Right lobe of liver (tissue), 6 donors: ENCODE data around the gene SAMD11. TPM values are rescaled to one million over a fixed set of nuclear protein-coding genes. Genes with fewer than 3 reads are reported as not detected.

ENCODE experiments used
- ATAC-seq, 4 donors: fragments of 200-7000 bp; cut with Tn5 transposase; one replicate each; pipeline ENCODE4 v1.9.1; 2020; ENCODE audit warnings: mild to moderate bottlenecking in 4 of 4, moderate library complexity in 4 of 4
- DNase-seq, 3 donors: peaks; one replicate each; pipeline ENCODE4 v3.0.0-alpha.2; 2020
- H3K27ac ChIP-seq, 3 donors: fragments of 200-600 bp; one replicate each; pipeline ENCODE4 v1.8.0; 2022
- H3K27me3 ChIP-seq, 2 donors: fragments of 200-600 bp; one replicate each; pipeline ENCODE4 v1.8.0; 2022
- H3K36me3 ChIP-seq, 4 donors: fragments of 200-600 bp; sonication (generic) in 1 of 4; one replicate each; pipeline versions ENCODE4 v1.5.1 to v1.8.0; 2017 to 2022; ENCODE audit warnings: control low read depth in 1 of 4
- H3K4me1 ChIP-seq, 4 donors: fragments of 200-600 bp; sonication (generic) in 1 of 4; one replicate each; pipeline versions ENCODE4 v1.5.1 to v1.8.0; 2017 to 2022; ENCODE audit warnings: control low read depth in 1 of 4
- H3K4me3 ChIP-seq, 3 donors: fragments of 200-600 bp; one replicate each; pipeline ENCODE4 v1.8.0; 2022
- H3K9me3 ChIP-seq, 4 donors: fragments of 200-600 bp; sonication (generic) in 1 of 4; one replicate each; pipeline versions ENCODE4 v1.5.1 to v1.8.0; 2017 to 2022; ENCODE audit warnings: control low read depth in 1 of 4
- POLR2A ChIP-seq: fragments of 450-650 bp; IDR thresholded peaks from one replicate; pipeline ENCODE4 v1.6.1; 2017; ENCODE audit warnings: antibody characterized with exemption, mild to moderate bottlenecking
- WGBS: methylation state at CpG from one replicate; pipeline ENCODE4 v1.1.6; 2018; ENCODE audit warnings: low coverage, low lambda C conversion rate; ENCODE audit not compliant: insufficient coverage; ENCODE audit errors: missing lambda C conversion rate; 5-methylcytosine and 5-hydroxymethylcytosine counted together
- intact Hi-C, 2 donors: fragments of 100-400 bp; cut with DNase I; formaldehyde crosslinking; loops; one replicate each; pipeline versions ENCODE4 v1.11.2 to v1.14.1; 2022
- total RNA-seq, 6 experiments: library from RNA; depleted of rRNA in 2 of 6; stranded (reverse); fragments of >200 nt in 2 of 6; fragmentation: NEBNext Ultra II Directional in 3 of 6; extraction: Animal tissue kit (Norgen Biotek cat#: 25700) in 3 of 6; gene quantifications; one replicate each; pipeline versions ENCODE4 v1.1.0 to v1.2.4, GENCODE V29; 2016 to 2023
- TF ChIP-seq, protein P1 (sequence below), 4 donors: fragments of 200-600 bp in 3 of 4; fragments of 450-650 bp in 1 of 4; IDR thresholded peaks; one replicate each; pipeline versions ENCODE4 v1.5.1 to v1.8.0; 2016 to 2022; ENCODE audit warnings: antibody characterized with exemption in 4 of 4, mild to moderate bottlenecking in 2 of 4
- donor health status: DM: no; HTN: yes; CAD: no.
- donor health status: DM: no; HTN: no; CAD: no.
- donor health status: DM: no; HTN: no; CAD: no.
- donor health status: DM: no; HTN: yes; CAD: no.
- donor health status: DM: no; HTN: yes; CAD: no.

Gene SAMD11
- total RNA-seq, 6 experiments from 2014 or later, result 2.1 to 4.3 (median 3.7) TPM

- WGBS, result no CpG with 5 or more reads among the region's 15 CpGs
- DNase-seq, result peak in 1 of 3 donors; percentile 38
- no peaks in the 10 kb centered on the region for H3K36me3 ChIP-seq
- H3K4me1 ChIP-seq, result peaks cover 0 to 20% (median 0%) of the 10 kb centered on the region in 4 donors
- intact Hi-C loops, result no loop called here
- no peak for ATAC-seq
- no peaks in the 10 kb centered on the region for H3K9me3 ChIP-seq
- no peaks in the 10 kb centered on the region for H3K27me3 ChIP-seq
- TF ChIP-seq, protein P1, sequence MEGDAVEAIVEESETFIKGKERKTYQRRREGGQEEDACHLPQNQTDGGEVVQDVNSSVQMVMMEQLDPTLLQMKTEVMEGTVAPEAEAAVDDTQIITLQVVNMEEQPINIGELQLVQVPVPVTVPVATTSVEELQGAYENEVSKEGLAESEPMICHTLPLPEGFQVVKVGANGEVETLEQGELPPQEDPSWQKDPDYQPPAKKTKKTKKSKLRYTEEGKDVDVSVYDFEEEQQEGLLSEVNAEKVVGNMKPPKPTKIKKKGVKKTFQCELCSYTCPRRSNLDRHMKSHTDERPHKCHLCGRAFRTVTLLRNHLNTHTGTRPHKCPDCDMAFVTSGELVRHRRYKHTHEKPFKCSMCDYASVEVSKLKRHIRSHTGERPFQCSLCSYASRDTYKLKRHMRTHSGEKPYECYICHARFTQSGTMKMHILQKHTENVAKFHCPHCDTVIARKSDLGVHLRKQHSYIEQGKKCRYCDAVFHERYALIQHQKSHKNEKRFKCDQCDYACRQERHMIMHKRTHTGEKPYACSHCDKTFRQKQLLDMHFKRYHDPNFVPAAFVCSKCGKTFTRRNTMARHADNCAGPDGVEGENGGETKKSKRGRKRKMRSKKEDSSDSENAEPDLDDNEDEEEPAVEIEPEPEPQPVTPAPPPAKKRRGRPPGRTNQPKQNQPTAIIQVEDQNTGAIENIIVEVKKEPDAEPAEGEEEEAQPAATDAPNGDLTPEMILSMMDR (IDR thresholded peaks at IDR 0.05), result no peak
- no peak overlapping the region for H3K27ac ChIP-seq
- no peak overlapping the region for H3K4me3 ChIP-seq
These were observed 5.4 kb upstream of the SAMD11 start for GRCh38 chr1:918353-918752.

DNA sequence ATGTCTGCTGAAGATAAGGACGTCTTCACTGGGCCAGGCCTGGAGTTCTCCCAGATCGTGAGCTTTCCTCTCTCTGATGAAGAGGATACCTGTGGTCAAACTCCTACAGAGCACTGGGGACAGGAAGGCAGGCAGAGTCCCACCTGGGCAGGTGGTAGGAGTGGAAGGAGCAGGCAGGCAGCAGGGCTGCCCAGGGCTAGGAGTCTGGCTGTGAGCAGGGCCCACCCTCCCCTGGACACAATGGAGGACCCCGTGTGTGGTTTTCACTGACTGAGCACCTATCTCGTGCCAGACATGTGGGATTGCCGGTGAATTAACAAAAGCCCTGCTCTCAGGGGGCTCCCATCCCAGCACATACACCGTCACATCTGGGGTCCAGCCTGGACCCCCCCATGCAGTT, 4.9 kb upstream of the SAMD11 start:
- no peak overlapping the region for H3K4me3 ChIP-seq
- TF ChIP-seq, protein P1 (IDR thresholded peaks at IDR 0.05), result no peak
- TF ChIP-seq POLR2A, result no peak
- ATAC-seq, result no peak
- 100% methylated on average over 1 of the region's 6 CpGs for WGBS
- intact Hi-C loops, result no loop called here
- DNase-seq, result no peak
- peaks cover 0 to 20% (median 0%) of the 10 kb centered on the region in 4 donors for H3K4me1 ChIP-seq
- H3K27me3 ChIP-seq, result no peaks in the 10 kb centered on the region
- H3K36me3 ChIP-seq, result no peaks in the 10 kb centered on the region
- H3K9me3 ChIP-seq, result no peaks in the 10 kb centered on the region
- no peak overlapping the region for H3K27ac ChIP-seq

- intact Hi-C loops, result no loop called here
- H3K27ac ChIP-seq, result no peak overlapping the region
- no peaks in the 10 kb centered on the region for H3K9me3 ChIP-seq
- no peaks in the 10 kb centered on the region for H3K27me3 ChIP-seq
- H3K4me3 ChIP-seq, result no peak overlapping the region
- H3K4me1 ChIP-seq, result peaks cover 0 to 25% (median 0%) of the 10 kb centered on the region in 4 donors
- ATAC-seq (no peak), DNase-seq (no peak)
- WGBS, result no CpG with 5 or more reads among the region's 29 CpGs
- TF ChIP-seq POLR2A, result no peak
- TF ChIP-seq, protein P1 (IDR thresholded peaks at IDR 0.05), result no peak
- no peaks in the 10 kb centered on the region for H3K36me3 ChIP-seq
These were observed 4.4 kb upstream of the SAMD11 start for GRCh38 chr1:919271-919872.

- no peak for TF ChIP-seq POLR2A
- TF ChIP-seq, protein P1 (IDR thresholded peaks at IDR 0.05), result no peak
- Histone ChIP-seq H3K9me3 (no peaks in the 10 kb centered on the region), H3K27me3 (no peaks in the 10 kb centered on the region), H3K36me3 (no peaks in the 10 kb centered on the region), H3K27ac (no peak overlapping the region), H3K4me1 (peaks cover 0 to 31% (median 0%) of the 10 kb centered on the region in 4 donors), H3K4me3 (no peak overlapping the region)
- ATAC-seq (no peak), DNase-seq (no peak)
- WGBS, result 80% methylated on average over 1 of the region's 23 CpGs
- intact Hi-C loops, result no loop called here
These were observed 3.7 kb upstream of the SAMD11 start for GRCh38 chr1:920010-920409.
